HG03439 (cell line): ENCODE measurements around the gene PRR5L.
"Not testable (repeated sequence)": the region's sequence is repeated elsewhere in the genome, so short reads cannot be mapped to it uniquely, and the experiment has no call there.

Experiments
- ATAC-seq: cut with Tn5 transposase; IDR thresholded peaks from one replicate; pipeline ENCODE4 v1.9.1; 2021; ENCODE audit warnings: mild to moderate bottlenecking, moderate library complexity; ENCODE audit not compliant: unreplicated experiment

PRR5L gene

GRCh38 chr11:36488096-36488495 is 192.0 kb downstream of the PRR5L start:
- no peak for ATAC-seq

DNA sequence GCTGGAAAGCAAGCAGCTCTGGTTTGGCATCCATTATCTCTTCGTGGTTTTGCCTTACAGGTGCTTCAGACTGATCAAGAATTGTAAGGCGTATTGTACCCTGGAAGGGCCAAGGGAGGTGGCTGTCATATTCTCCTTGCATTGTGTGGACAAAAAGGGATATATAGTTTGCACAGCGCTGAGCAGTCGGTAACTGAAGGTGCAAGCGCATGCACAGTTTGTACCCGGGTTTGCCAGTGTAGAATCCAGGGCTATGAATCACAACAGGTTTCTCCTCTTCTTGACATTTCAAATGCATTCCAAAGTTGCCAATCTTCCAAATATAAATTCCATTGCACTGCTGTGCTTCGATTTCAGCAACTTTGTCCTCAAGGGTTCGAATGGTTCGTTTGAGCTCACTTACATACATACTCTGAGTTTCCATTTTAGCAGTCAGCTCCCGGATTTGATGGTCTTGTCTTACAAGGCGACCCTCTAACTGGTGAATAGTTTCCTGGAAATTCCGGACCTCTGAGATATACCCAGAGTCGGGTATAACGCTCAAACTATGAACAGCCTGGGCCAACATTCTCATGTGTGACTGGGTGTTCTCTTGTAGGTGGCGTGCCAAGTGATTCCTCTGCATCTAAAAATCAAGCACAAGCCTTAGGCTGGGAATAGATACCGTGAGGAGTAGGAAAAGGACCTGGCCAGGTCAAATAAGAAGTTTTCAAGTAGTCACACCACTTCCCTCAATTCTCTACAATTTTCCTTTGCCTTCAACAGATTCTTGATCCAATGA is 194.1 kb downstream of the PRR5L start:
- ATAC-seq: no peak

DNA sequence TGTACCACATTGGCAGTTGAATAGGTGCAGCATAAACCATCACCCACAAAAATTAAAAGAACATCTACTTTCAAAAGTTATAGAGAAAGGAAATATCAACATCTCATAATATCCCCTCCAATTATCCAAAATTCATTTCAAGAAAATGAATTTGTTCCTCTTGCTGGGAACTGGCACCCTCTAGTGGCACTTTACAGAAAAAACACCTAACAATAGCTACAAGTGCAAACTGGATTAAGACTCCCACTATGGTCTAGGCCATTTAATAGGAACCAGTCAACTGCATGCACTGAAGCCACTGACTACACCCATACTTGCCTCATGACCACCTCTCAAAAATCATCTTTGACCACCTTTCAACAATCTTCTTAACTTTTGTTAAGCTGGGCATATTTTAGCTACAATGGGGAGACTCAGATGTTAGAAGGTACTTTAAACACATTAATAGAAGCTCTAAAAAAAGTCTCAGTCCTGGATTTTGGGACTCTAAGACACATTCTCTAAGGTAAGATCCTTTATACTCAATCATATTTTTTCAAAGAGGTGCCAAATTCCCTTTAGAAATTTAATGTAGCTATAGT is 196.7 kb downstream of the PRR5L start:
- ATAC-seq: peak; percentile 60

DNA sequence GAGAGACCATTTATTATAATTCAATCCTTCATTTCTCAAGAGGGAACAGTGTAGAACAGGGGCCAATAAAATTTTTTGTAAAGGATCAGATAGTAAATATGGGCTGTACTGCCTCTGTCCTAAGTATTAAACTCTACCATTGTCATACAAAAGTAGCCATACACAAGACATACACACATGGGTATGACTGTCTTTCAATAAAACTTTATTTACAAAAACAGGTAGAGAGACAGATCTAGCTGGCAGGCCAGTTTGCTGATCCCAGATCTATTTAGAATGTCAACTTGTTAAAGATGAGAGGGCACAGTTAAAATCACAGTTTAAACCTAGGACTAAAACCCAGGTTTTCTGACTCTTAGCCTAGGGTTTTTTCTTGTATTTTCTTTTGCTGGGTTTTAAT is 197.2 kb downstream of the PRR5L start:
- ATAC-seq: no peak

DNA sequence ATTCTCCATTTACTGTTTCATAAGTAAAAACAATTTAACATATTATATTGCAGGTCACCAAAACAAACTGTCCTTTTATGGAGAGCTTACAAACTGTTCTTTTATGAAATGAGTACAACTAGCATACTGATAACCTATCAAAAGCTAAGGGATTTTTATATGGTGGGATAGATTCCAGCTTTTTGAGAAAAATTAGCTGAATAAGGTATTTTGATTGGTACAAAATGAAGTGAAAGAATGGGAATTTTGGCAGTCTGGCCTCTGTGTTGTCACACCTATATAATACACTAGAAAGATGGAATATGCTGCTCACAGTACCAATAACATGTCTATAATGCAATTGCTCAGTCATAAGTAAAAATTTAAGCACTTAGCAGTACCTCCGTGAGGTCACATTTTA is 202.6 kb downstream of the PRR5L start:
- ATAC-seq: no peak

- ATAC-seq: no peak
These were observed 203.2 kb downstream of the PRR5L start for GRCh38 chr11:36499315-36499714.

DNA sequence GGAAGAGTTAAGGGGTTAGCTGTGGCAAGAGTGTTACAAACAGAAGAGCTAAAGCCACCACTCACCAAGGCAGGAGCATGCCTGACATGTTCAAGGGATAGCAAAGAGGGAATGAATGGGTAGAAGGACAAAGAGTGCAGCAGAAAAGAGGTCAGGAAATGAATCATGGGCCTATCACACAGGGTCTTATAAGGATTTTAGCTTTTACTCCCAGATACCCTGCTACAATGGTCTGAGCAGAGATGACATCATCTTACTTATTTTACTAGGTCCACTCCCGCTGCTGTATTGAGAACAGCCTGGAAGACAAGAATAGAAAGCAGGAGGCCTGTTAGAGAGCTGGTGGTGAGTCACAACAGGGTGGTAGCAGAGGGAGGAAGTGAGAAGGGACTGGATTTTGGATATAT is 204.2 kb downstream of the PRR5L start:
- ATAC-seq: peak; percentile 75

DNA sequence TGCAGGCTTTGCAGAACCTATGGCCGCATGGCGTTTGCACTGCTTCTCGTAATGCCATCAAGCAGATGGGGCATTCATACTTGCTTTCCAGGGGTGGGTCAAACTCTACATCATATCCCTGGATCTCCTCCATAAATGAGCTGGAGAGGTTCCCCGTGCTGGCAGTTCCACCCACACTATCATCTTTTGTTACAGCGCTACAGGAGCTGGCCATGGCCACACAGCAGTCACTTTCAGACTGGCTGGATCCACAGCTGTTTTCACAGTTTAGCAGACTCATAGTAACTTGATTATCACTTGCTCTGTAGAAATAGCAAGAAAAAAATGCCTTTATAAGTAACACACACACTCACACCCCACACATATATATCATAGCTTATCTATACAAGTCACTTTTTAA is 205.1 kb downstream of the PRR5L start:
- ATAC-seq: no peak

- no peak for ATAC-seq
These were observed 211.9 kb downstream of the PRR5L start for GRCh38 chr11:36507824-36508489.

- no peak for ATAC-seq
These were observed 212.7 kb downstream of the PRR5L start for GRCh38 chr11:36508743-36509142.

- ATAC-seq: peak; percentile 22
These were observed 213.1 kb downstream of the PRR5L start for GRCh38 chr11:36509201-36509639.

DNA sequence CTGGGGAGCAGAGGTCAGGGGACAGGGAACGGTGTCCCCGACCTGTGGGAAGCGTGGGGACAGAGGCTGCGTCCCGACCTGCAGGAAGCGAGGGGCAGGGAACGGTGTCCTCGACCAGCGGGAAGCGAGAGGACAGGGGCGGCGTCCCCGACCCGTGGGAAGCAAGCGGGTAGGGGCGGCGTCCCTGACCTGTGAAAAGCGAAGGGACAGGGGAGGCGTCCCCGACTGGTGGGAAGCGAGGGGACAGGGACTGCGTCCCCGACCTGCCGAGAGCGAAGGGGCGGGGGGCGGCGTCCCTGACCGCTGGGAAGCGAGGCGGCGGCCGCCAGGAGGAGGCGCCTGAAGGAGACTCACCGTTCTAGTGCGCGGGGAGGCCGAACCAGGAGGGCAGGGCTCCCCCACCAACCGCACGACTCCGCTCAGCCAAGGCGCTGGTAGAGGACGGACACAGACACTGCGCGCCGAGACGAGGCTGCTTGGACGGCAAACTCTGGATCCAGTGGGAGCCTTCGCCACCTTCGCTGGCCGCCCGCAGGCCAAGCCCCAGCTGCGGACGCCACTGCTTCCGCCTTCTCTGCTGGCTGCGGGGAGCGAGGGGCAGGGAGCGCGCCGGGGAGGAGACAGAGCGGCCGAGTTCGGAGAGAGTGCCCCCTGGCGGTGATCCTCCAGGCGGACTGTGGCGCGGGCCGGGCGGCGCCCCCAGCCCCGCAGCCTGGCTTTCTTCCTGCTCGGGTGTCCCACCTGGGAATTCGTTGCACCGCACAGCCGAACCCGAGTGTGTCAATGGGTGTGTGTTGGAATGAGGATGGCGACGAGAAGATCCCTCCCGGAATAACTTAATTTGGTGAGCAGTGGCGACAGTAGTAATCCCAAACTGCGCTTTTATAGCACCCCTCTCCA is 213.9 kb downstream of the PRR5L start, which contains the start of gene TRAF6:
Gene TRAF6 (minus strand): TSS at position 579 of the 900 bp plus-strand sequence. CDS start 8,757 bp downstream, outside the sequence.
- peak; percentile 96 for ATAC-seq

DNA sequence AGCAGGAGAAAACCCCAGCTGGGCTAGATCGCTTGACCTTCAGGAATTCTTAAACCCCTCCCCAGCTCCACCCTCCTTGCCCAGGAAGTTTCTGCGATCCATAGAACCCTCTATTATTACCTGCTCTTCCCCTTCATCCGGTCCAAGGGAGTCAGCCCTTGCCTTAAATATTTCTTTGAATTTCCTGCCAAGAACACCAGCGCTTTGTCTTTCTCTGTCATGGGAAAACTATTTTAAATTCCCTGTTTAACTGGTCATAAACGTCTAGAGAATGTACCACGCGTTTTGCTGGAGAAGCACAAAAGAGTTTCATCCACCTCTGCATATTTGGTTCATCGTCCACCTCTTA is 214.5 kb downstream of the PRR5L start:
- ATAC-seq: no peak

DNA sequence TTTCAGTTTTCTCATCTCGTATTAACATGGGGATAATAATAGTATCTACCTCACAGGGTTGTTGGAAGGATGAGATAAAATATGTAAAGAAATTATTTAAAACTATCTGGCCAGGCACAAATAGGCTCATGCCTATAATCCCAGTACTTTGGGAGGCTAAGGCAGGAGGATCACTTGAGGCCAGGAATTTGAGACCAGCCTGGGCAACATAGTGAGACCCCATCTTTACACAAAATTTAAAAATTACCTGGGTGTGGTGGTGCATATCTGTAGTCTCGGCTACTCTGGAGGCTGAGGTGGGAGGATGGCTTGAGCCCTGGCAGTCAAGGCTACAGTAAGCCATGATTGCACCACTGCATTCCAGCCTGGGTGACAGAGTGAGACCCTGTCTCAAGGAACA is 215.0 kb downstream of the PRR5L start:
- not testable (repeated sequence) for ATAC-seq

GRCh38 chr11:36512016-36512415 is 215.9 kb downstream of the PRR5L start:
- no peak for ATAC-seq

DNA sequence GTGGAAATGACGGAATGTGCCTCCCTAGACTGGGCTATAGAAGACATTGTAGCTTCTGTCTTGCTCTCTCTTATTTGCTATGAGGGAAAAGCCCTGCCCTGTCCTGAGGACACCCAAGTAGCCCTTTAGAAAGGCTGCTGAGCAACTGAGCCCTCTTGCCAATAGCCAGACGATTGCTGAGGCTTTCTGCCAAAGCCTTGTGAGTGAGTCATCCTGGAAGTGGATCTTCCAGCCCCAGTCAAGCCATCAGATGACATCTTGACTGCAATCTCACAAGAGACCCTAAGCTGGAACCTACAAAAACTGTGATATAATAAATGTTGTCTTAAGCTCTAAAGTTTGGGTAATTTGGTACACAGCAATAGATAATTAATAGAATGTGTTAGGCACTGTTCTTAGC is 217.9 kb downstream of the PRR5L start:
- ATAC-seq: no peak
